ENCODE measurements around the gene RBM47. TPM values are rescaled to one million over a fixed set of nuclear protein-coding genes. Genes with fewer than 3 reads are reported as not detected.
"Not testable (repeated sequence)": the region's sequence is repeated elsewhere in the genome, so short reads cannot be mapped to it uniquely, and the experiment has no call there.

RBM47 gene
- total RNA-seq, 2 donors from 2014 or later, result 4.4 to 13.7 TPM

GRCh38 chr4:40630335-40631021 lies 814 bp upstream of the RBM47 start:
- DNase-seq (ENCODE audit: low spot score), result peak; percentile 64
- Histone ChIP-seq H3K4me3 (peak overlapping the region; percentile 40 to 55), H3K27me3 (no peaks in the 10 kb centered on the region), H3K4me1 (peaks cover 0 to 13% of the 10 kb centered on the region in 2 donors), H3K9me3 (no peaks in the 10 kb centered on the region), H3K27ac (peak overlapping the region; percentile 35 to 70), H3K36me3 (no peaks in the 10 kb centered on the region)
- no peak for TF ChIP-seq CTCF (IDR thresholded peaks at IDR 0.05)

DNA sequence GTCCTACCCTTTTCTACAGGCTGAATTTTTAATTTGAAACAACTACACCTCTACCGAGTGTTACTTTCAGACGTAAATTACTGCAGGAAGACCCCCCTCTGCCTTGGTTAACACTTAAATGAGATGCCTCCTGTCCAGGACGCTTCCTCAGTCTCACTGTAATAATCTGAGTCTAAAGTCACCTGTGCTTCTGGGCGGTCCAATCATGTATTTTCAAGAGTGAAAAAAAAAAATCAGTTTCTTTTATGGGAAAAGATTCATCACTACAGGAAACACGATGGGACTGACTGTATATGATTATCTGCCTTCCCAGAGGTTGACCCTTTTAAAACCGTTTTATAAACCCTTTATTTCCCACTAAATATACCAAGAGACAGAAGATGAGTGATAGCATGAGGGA lies 776 bp downstream of the RBM47 start:
- H3K36me3 ChIP-seq, result no peaks in the 10 kb centered on the region
- H3K4me3 ChIP-seq, result peak overlapping the region; percentile 40 to 55
- peaks cover 0 to 13% of the 10 kb centered on the region in 2 donors for H3K4me1 ChIP-seq
- H3K27me3 ChIP-seq, result no peaks in the 10 kb centered on the region
- H3K27ac ChIP-seq, result peak overlapping the region; percentile 35 to 70
- no peak for TF ChIP-seq CTCF (IDR thresholded peaks at IDR 0.05)
- no peak for DNase-seq (ENCODE audit: low spot score)
- no peaks in the 10 kb centered on the region for H3K9me3 ChIP-seq

GRCh38 chr4:40628407-40628806 lies 1.3 kb downstream of the RBM47 start:
- H3K27me3 ChIP-seq; H3K9me3 ChIP-seq; H3K36me3 ChIP-seq; H3K27ac ChIP-seq; H3K4me3 ChIP-seq; DNase-seq (ENCODE audit: low spot score): not testable (repeated sequence)
- H3K4me1 ChIP-seq, result peaks cover 0 to 13% of the 10 kb centered on the region in 2 donors

DNA sequence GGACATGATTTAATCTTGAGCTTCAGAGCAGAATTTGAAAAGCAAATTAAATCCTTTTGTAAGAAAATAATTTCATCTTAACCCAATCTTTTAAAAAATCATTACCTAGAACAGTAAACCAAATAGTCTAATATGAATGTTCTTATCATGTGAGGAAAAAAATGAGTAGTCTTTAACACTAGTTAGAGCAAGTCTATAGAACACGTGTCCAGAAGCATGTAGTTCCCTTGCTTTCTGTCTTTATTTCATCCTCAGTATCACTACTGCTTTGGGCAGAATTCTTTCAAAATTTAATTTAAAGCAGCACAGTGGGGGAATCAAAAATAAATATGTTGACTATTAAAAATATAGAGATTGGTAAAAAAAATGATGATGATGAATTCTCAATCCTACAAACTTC lies 2.1 kb downstream of the RBM47 start:
- Histone ChIP-seq H3K9me3 (no peaks in the 10 kb centered on the region), H3K4me1 (peaks cover 0 to 13% of the 10 kb centered on the region in 2 donors), H3K27ac (no peak overlapping the region), H3K4me3 (no peak overlapping the region), H3K27me3 (no peaks in the 10 kb centered on the region), H3K36me3 (no peaks in the 10 kb centered on the region)
- no peak for TF ChIP-seq CTCF (IDR thresholded peaks at IDR 0.05)
- no peak for DNase-seq (ENCODE audit: low spot score)

DNA sequence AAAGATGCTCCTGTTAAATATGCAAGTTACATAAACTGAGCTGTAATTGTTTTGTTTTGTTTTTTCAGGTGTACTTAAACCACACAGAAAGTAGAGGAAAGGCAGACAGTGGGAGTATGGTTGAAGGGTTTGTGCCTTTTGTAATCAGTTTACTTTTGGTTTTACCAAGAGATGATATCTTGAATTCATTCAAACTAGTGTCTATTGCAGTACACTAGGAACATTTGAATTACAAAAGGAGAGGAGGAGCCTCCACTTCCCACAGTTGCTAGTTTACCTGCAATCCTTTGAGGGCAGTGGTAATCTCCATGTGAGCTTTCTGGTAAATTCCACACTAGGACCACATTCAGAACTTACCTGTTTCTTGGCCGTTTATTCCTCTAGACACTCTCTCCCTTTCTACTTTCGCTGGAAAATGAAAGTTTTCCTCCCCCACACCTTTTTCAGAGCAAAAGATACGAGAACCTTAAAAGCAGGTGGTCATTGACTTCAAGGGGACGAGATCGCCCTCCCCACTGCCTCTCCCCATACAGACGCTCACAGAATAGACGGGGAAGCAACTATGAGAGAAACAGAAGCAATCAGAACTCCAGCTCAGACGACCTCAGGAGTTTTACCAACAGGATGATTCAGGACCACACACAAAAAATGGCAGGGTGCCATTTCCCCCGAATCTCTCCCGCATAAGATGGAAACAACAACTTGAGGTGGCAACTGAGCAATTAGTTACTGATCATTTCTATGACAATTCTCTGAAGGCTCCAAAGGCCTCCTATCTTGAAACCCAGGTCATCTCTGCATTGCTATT lies 3.3 kb downstream of the RBM47 start:
- peaks cover 0 to 13% of the 10 kb centered on the region in 2 donors for H3K4me1 ChIP-seq
- no peaks in the 10 kb centered on the region for H3K9me3 ChIP-seq
- H3K36me3 ChIP-seq, result no peaks in the 10 kb centered on the region
- no peaks in the 10 kb centered on the region for H3K27me3 ChIP-seq
- TF ChIP-seq CTCF (IDR thresholded peaks at IDR 0.05), result no peak
- no peak overlapping the region for H3K4me3 ChIP-seq
- DNase-seq (ENCODE audit: low spot score), result no peak
- H3K27ac ChIP-seq, result no peak overlapping the region

GRCh38 chr4:40623707-40624106 lies 6.0 kb downstream of the RBM47 start:
- no peak overlapping the region for H3K27ac ChIP-seq
- TF ChIP-seq CTCF (IDR thresholded peaks at IDR 0.05), result no peak
- H3K36me3 ChIP-seq, result no peaks in the 10 kb centered on the region
- no peaks in the 10 kb centered on the region for H3K27me3 ChIP-seq
- no peak overlapping the region for H3K4me3 ChIP-seq
- no peaks in the 10 kb centered on the region for H3K4me1 ChIP-seq
- DNase-seq (ENCODE audit: low spot score), result no peak
- no peaks in the 10 kb centered on the region for H3K9me3 ChIP-seq

All from right atrium auricular region (tissue), 2 donors.